ENCODE results near the gene PANK2. TPM values are rescaled to one million over a fixed set of nuclear protein-coding genes. Genes with fewer than 3 reads are reported as not detected.

Gene PANK2
- total RNA-seq, 1 experiment from 2014 or later: 50.8 TPM

GRCh38 chr20:3869839-3870634, 19.1 kb upstream of the PANK2 start:
- Histone ChIP-seq H3K4me3 (ENCODE audit: low read length) (no peak overlapping the region), H3K27me3 (ENCODE audit: low read length) (no peaks in the 10 kb centered on the region), H3K36me3 (ENCODE audit: low read depth, low read length) (peaks cover 50% of the 10 kb centered on the region), H3K9me3 (ENCODE audit: low read length) (no peaks in the 10 kb centered on the region), H3K4me2 (ENCODE audit: low read length) (no peak overlapping the region), H3K4me1 (ENCODE audit: insufficient read depth, low read length) (no peaks in the 10 kb centered on the region), H3K9ac (ENCODE audit: low read length) (no peak overlapping the region), H3K79me2 (ENCODE audit: low read length) (no peaks in the 10 kb centered on the region), H3K27ac (ENCODE audit: low read length) (no peak overlapping the region), H2AFZ (ENCODE audit: low read length) (no peak overlapping the region), H3K9me2 (replicated peaks; ENCODE audit: low read length) (no peaks in the 10 kb centered on the region), H3F3A (ENCODE audit: low read length, unreplicated experiment) (no peaks in the 10 kb centered on the region), H4K20me1 (ENCODE audit: low read length) (no peaks in the 10 kb centered on the region)
- ChIA-PET CTCF (no interaction called here), POLR2A (ENCODE audit: unreplicated experiment) (no interaction called here)
- intact Hi-C loops (cut with micrococcal nuclease): no loop called here
- DNase-seq (no peak), ATAC-seq (peak; percentile 21)
- no TSS peak for BruUV-seq (replicated peaks)
- TF ChIP-seq EZH2 (IDR thresholded peaks at IDR 0.05; ENCODE audit: low read length, unreplicated experiment): no peak

DNA sequence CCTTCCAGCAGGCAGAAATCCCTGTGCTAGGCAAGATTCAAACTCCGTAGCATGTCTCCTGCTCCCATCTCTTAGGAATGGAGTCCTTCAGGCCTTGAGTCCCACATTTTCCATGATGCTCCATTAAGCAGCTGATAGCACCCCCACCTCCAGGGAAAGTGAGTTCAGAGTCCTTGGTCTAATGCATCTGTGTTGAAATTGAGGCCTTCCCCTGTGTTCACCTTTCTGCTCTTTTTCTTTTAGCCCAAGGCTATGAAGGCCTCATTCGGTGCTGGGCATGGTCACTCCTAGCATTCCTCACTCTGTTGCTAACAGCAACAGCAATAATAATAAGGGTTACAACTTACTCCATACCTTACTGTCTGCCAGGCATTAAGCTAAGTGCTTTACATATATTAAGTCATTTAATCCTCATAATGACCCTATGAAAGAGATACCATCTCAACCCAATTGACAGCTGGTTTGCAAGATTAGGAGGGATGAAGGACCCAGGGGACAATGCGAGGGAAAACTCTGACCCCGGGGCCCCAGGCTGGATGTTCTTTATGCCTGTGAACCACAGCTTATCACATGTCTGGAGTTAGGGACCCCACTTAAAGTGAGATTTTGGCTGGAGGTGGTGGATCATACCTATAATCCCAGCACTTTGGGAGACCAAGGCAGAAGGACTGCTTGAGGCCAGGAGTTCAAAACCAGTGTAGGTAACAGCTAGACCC, 17.5 kb upstream of the PANK2 start:
- Histone ChIP-seq H3K4me1 (ENCODE audit: insufficient read depth, low read length) (no peaks in the 10 kb centered on the region), H3K27me3 (ENCODE audit: low read length) (no peaks in the 10 kb centered on the region), H3K27ac (ENCODE audit: low read length) (no peak overlapping the region), H3K79me2 (ENCODE audit: low read length) (no peaks in the 10 kb centered on the region), H4K20me1 (ENCODE audit: low read length) (no peaks in the 10 kb centered on the region), H3K9ac (ENCODE audit: low read length) (no peak overlapping the region), H3K36me3 (ENCODE audit: low read depth, low read length) (peaks cover 36% of the 10 kb centered on the region), H3K4me2 (ENCODE audit: low read length) (no peak overlapping the region), H3K4me3 (ENCODE audit: low read length) (no peak overlapping the region), H3F3A (ENCODE audit: low read length, unreplicated experiment) (no peaks in the 10 kb centered on the region), H3K9me3 (ENCODE audit: low read length) (no peaks in the 10 kb centered on the region), H3K9me2 (replicated peaks; ENCODE audit: low read length) (no peaks in the 10 kb centered on the region), H2AFZ (ENCODE audit: low read length) (no peak overlapping the region)
- DNase-seq (peak; percentile 35), ATAC-seq (no peak)
- POLR2A ChIA-PET (ENCODE audit: unreplicated experiment): no interaction called here
- CTCF ChIA-PET: no interaction called here
- intact Hi-C loops (cut with micrococcal nuclease): no loop called here
- BruUV-seq (replicated peaks): no TSS peak
- TF ChIP-seq CTCF (conservative IDR thresholded peaks at IDR 0.05; ENCODE audit: low read depth, low read length) (no peak), EZH2phosphoT487 (IDR thresholded peaks at IDR 0.05; ENCODE audit: borderline replicate concordance, low read length) (no peak), EZH2 (IDR thresholded peaks at IDR 0.05; ENCODE audit: low read length, unreplicated experiment) (no peak)

- Histone ChIP-seq H3K27me3 (ENCODE audit: low read length) (no peaks in the 10 kb centered on the region), H3K4me1 (ENCODE audit: insufficient read depth, low read length) (no peaks in the 10 kb centered on the region), H3K79me2 (ENCODE audit: low read length) (no peaks in the 10 kb centered on the region), H3F3A (ENCODE audit: low read length, unreplicated experiment) (no peaks in the 10 kb centered on the region), H4K20me1 (ENCODE audit: low read length) (no peaks in the 10 kb centered on the region), H3K9me3 (ENCODE audit: low read length) (no peaks in the 10 kb centered on the region), H3K9me2 (replicated peaks; ENCODE audit: low read length) (no peaks in the 10 kb centered on the region), H3K4me2 (ENCODE audit: low read length) (no peak overlapping the region), H3K4me3 (ENCODE audit: low read length) (no peak overlapping the region), H2AFZ (ENCODE audit: low read length) (no peak overlapping the region), H3K9ac (ENCODE audit: low read length) (no peak overlapping the region), H3K27ac (ENCODE audit: low read length) (no peak overlapping the region), H3K36me3 (ENCODE audit: low read depth, low read length) (peaks cover 24% of the 10 kb centered on the region)
- DNase-seq (no peak), ATAC-seq (no peak)
- intact Hi-C loops (cut with micrococcal nuclease): no loop called here
- ChIA-PET CTCF (no interaction called here), POLR2A (ENCODE audit: unreplicated experiment) (no interaction called here)
- BruUV-seq (replicated peaks): no TSS peak
- TF ChIP-seq CTCF (conservative IDR thresholded peaks at IDR 0.05; ENCODE audit: low read depth, low read length) (no peak), EZH2 (IDR thresholded peaks at IDR 0.05; ENCODE audit: low read length, unreplicated experiment) (no peak), EZH2phosphoT487 (IDR thresholded peaks at IDR 0.05; ENCODE audit: borderline replicate concordance, low read length) (no peak)
Measured at GRCh38 chr20:3873507-3873906, 15.7 kb upstream of the PANK2 start.

Measured in PC-3 (cell line).